Measurements from ENCODE around the gene ZSWIM1. TPM values are rescaled to one million over a fixed set of nuclear protein-coding genes. Genes with fewer than 3 reads are reported as not detected.

ZSWIM1 gene
- total and polyA plus RNA-seq, 2 of the 4 experiments (the other 2 are of a cell fraction), result 4.2 to 10.0 TPM

GRCh38 chr20:45872626-45873025 is 8.4 kb upstream of the ZSWIM1 start:
- Histone ChIP-seq H2BK15ac (ENCODE audit: low read depth, low read length) (peak overlapping the region; percentile 42; the same call in 2 of the 3 replicates), H3K4me2 (ENCODE audit: low read depth, low read length) (no peak overlapping the region), H2AK9ac (replicated peaks; ENCODE audit: low read depth, low read length, poor library complexity) (peak overlapping the region; percentile 40), H2BK5ac (ENCODE audit: low read depth, low read length, poor library complexity, severe bottlenecking) (peak overlapping the region; percentile 48), H3K23ac (ENCODE audit: low read depth, low read length) (no peak overlapping the region), H3K4ac (ENCODE audit: low read depth, low read length) (peak overlapping the region; percentile 36; the same call in 1 of the 2 replicates), H4K5ac (ENCODE audit: low read depth, low read length) (no peak overlapping the region; the same call in 1 of the 2 replicates), H3K9me1 (ENCODE audit: insufficient read depth, low read length) (peaks cover 7% of the 10 kb centered on the region), H3K56ac (ENCODE audit: extremely low read depth, insufficient read depth, low read length) (no peak overlapping the region), H3K27ac (ENCODE audit: insufficient read depth, low read length) (no peak overlapping the region), H4K91ac (ENCODE audit: insufficient read depth, low read depth, low read length) (peak overlapping the region; percentile 17; the same call in 1 of the 2 replicates), H3K9ac (ENCODE audit: low read depth, low read length) (no peak overlapping the region), H3K4me1 (ENCODE audit: control insufficient read depth, insufficient read depth, low read length) (peaks cover 11% of the 10 kb centered on the region), H2BK120ac (ENCODE audit: low read depth, low read length) (no peak overlapping the region; the same call in 1 of the 2 replicates), H3K79me1 (ENCODE audit: low read depth in 1 of 2, low read length in 2 of 2) (0 out of 4 replicates have a peak, but pooled peaks cover 0 to 5% of the 10 kb centered on the region in 2 experiments), H3K27me3 (ENCODE audit: control insufficient read depth, insufficient read depth, low read length) (no peaks in the 10 kb centered on the region), H3K18ac (ENCODE audit: low read depth, low read length) (peak overlapping the region; percentile 60; the same call in 1 of the 2 replicates), H2AFZ (replicated peaks; ENCODE audit: low read length, poor library complexity) (no peak overlapping the region), H4K8ac (ENCODE audit: low read depth in 2 of 2, low read length in 2 of 2) (no peak overlapping the region; a peak in 1 of 4 replicates), H3K14ac (replicated peaks; ENCODE audit: low read depth, low read length) (no peak overlapping the region), H3K36me3 (ENCODE audit: control insufficient read depth, insufficient read depth, low read length) (peaks cover 10% of the 10 kb centered on the region), H3K4me3 (ENCODE audit: insufficient read depth, low read depth, low read length) (no peak overlapping the region), H2BK20ac (ENCODE audit: low read depth, low read length) (peak overlapping the region; percentile 56; the same call in 1 of the 2 replicates), H2AK5ac (ENCODE audit: low read depth, low read length) (peak overlapping the region; percentile 66), H3K9me3 (ENCODE audit: control insufficient read depth, insufficient read depth, low read length) (no peaks in the 10 kb centered on the region), H4K20me1 (ENCODE audit: insufficient read depth, low read length) (no peaks in the 10 kb centered on the region; the same call in 1 of the 2 replicates)
- ATAC-seq (ENCODE audit: low read depth), result no peak
- intact Hi-C loops (cut with micrococcal nuclease) (no loop called here), dilution Hi-C loops (cut with HindIII; ENCODE audit: low sequenced_read_pairs, unreplicated experiment) (no loop called here), in situ Hi-C loops (cut with MboI; ENCODE audit: low sequenced_read_pairs) (no loop called here)
- TF ChIP-seq RFX5 (IDR thresholded peaks at IDR 0.05; ENCODE audit: low read depth, low read length) (no peak), CEBPB (IDR thresholded peaks at IDR 0.05; ENCODE audit: low read depth, low read length) (no peak), MAZ (IDR thresholded peaks at IDR 0.05; ENCODE audit: borderline replicate concordance, low read depth, low read length) (no peak), USF2 (IDR thresholded peaks at IDR 0.05; ENCODE audit: low read depth, low read length) (no peak), RAD21 (IDR thresholded peaks at IDR 0.05; ENCODE audit: low read length) (no peak), BHLHE40 (IDR thresholded peaks at IDR 0.05; ENCODE audit: low read depth, low read length) (no peak), CHD1 (IDR thresholded peaks at IDR 0.05; ENCODE audit: low read depth, low read length) (no peak), NFE2L2 (IDR thresholded peaks at IDR 0.05; ENCODE audit: low read depth, low read length) (no peak), ELK1 (IDR thresholded peaks at IDR 0.05; ENCODE audit: borderline replicate concordance, low read depth, low read length) (no peak), RCOR1 (IDR thresholded peaks at IDR 0.05; ENCODE audit: insufficient replicate concordance, low read length) (no peak), SMC3 (IDR thresholded peaks at IDR 0.05; ENCODE audit: low read depth, low read length) (no peak), FOS (IDR thresholded peaks at IDR 0.05; ENCODE audit: low read depth, low read length) (no peak), CTCF (conservative IDR thresholded peaks at IDR 0.05; ENCODE audit: low read depth, low read length) (no peak), MAFK (IDR thresholded peaks at IDR 0.05; ENCODE audit: low read depth, low read length) (no peak), MXI1 (IDR thresholded peaks at IDR 0.05; ENCODE audit: borderline replicate concordance, low read depth, low read length) (no peak), POLR2A (IDR thresholded peaks at IDR 0.05; ENCODE audit: low read depth, low read length) (no peak)
- WGBS, 2 experiments (ENCODE audit: extremely low coverage in 2 of 2, insufficient read length in 1 of 2), result no CpG with 5 or more reads among the region's 4 CpGs
- no peak for DNase-seq
- no TSS peak for BruUV-seq (replicated peaks)
- POLR2A ChIA-PET (ENCODE audit: unreplicated experiment), result no interaction called here
- CTCF ChIA-PET, result no interaction called here
